ENCODE measurements around the gene LZTFL1. TPM values are rescaled to one million over a fixed set of nuclear protein-coding genes. Genes with fewer than 3 reads are reported as not detected.

Gene LZTFL1
- total and polyA plus RNA-seq, 12 donors = 2.6 to 12.2 (median 7.6) TPM

DNA sequence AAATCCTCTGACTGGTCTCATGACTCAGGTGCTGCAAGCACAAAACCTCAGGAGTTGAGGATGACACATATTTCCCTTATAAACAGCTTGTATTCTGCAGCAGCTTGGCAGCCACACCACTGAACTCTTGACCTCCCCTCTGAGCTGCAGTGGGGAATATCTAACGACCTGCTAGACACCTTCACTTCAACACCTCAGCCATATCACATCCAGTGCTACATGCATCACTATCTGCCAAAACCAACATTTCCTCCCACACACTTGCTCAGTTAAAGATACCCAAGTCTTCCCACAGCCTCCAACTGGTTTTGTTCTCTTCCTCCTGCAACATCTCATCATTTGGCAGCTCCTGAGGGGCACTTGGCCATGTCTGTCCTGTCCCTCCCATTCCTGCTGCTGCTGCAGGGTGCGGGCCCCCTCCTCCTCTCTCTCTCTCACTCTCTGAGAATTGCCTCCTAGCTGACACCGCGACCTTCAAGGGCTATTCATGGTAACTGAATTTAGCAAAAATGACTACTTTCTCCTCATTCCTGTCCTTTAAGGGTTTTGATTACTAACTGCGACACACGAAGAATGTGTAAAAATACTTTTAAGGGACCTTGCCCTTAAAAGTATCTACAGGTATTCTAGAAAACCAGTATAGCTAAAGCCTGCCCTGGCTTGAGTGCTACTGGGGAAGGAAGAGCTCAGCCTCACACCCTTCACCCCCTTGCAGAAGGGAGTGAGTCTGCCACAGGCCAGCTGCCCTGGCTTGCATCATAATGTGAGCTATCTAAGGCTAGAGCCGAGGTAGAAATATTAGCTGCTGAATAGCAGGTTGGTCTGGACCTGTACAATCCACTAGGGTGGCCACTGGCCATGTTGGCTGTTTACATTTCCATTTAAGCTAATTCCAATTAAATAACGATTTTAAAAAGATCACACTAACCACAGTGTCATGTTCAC, 39.4 kb upstream of the LZTFL1 start:
- intact Hi-C loops (cut with DNase I) = no loop called here
- Histone ChIP-seq H3K36me3 (no peaks in the 10 kb centered on the region), H3K27ac (no peak overlapping the region), H3K9me3 (no peaks in the 10 kb centered on the region), H3K4me1 (peaks cover 0 to 14% (median 8%) of the 10 kb centered on the region in 9 donors), H3K4me3 (no peak overlapping the region), H3K27me3 (peaks cover 0 to 11% (median 0%) of the 10 kb centered on the region in 7 donors)
- TF ChIP-seq, protein P1, sequence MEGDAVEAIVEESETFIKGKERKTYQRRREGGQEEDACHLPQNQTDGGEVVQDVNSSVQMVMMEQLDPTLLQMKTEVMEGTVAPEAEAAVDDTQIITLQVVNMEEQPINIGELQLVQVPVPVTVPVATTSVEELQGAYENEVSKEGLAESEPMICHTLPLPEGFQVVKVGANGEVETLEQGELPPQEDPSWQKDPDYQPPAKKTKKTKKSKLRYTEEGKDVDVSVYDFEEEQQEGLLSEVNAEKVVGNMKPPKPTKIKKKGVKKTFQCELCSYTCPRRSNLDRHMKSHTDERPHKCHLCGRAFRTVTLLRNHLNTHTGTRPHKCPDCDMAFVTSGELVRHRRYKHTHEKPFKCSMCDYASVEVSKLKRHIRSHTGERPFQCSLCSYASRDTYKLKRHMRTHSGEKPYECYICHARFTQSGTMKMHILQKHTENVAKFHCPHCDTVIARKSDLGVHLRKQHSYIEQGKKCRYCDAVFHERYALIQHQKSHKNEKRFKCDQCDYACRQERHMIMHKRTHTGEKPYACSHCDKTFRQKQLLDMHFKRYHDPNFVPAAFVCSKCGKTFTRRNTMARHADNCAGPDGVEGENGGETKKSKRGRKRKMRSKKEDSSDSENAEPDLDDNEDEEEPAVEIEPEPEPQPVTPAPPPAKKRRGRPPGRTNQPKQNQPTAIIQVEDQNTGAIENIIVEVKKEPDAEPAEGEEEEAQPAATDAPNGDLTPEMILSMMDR (IDR thresholded peaks at IDR 0.05) = no peak
- ATAC-seq = peak in 6 of 8 donors; percentile 46 to 75 (median 56)
- no peak for DNase-seq
- WGBS, 2 donors = 32 to 37% methylated on average over 8 of the region's 8 CpGs

DNA sequence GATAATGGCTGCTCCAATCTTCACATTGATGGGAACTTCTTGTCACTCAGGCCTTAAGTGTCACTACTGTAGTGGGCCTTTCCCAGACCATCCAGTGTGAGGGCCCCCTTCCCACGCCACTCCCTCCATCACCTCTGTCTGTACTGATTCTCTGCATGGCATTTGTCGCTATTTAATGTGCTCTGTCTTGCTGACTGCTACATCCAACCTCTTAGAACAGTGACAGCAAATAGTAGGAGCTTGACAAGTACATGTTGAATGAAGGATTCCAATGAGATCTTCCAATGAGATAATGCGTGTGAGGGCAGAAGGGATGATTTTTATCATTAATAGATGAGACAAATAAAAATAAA, 38.8 kb upstream of the LZTFL1 start:
- Histone ChIP-seq H3K27ac (no peak overlapping the region), H3K36me3 (no peaks in the 10 kb centered on the region), H3K9me3 (no peaks in the 10 kb centered on the region), H3K4me1 (peaks cover 0 to 14% (median 8%) of the 10 kb centered on the region in 9 donors), H3K27me3 (peaks cover 0 to 11% (median 0%) of the 10 kb centered on the region in 7 donors), H3K4me3 (no peak overlapping the region)
- 49 to 56% methylated on average over 3 of the region's 3 CpGs for WGBS, 2 donors
- no peak for DNase-seq
- no peak for ATAC-seq
- intact Hi-C loops (cut with DNase I) = no loop called here
- TF ChIP-seq, protein P1 (IDR thresholded peaks at IDR 0.05) = no peak

DNA sequence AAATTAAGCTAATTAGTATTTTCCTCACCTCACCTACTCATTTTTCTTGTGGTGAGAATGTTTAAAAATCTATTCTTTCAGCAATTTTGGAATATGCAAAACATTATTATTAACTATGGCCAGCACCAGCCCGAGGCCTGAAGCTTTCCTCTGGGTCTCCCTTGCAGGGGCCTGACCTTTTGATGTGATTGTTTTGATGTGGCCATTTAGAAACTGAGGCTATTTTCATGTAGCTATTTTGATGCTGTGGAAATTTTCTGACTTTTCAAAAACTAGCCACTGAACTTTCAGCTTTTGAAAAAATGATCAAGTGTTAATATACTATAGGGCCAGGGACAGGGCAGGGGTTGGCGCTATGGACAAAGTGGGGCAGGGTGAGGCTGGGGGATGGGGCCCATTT, 36.2 kb upstream of the LZTFL1 start:
- H3K4me3 ChIP-seq = no peak overlapping the region
- H3K36me3 ChIP-seq = no peaks in the 10 kb centered on the region
- H3K27me3 ChIP-seq = peaks cover 0 to 7% (median 0%) of the 10 kb centered on the region in 7 donors
- peaks cover 0 to 14% (median 8%) of the 10 kb centered on the region in 9 donors for H3K4me1 ChIP-seq
- no peak overlapping the region for H3K27ac ChIP-seq
- peaks cover 0 to 2% (median 0%) of the 10 kb centered on the region in 11 donors for H3K9me3 ChIP-seq
- TF ChIP-seq, protein P1 (IDR thresholded peaks at IDR 0.05) = no peak
- intact Hi-C loops (cut with DNase I) = no loop called here
- no peak for ATAC-seq
- DNase-seq = no peak
- WGBS, 2 donors = 91% methylated on average over 2 of the region's 2 CpGs

DNA sequence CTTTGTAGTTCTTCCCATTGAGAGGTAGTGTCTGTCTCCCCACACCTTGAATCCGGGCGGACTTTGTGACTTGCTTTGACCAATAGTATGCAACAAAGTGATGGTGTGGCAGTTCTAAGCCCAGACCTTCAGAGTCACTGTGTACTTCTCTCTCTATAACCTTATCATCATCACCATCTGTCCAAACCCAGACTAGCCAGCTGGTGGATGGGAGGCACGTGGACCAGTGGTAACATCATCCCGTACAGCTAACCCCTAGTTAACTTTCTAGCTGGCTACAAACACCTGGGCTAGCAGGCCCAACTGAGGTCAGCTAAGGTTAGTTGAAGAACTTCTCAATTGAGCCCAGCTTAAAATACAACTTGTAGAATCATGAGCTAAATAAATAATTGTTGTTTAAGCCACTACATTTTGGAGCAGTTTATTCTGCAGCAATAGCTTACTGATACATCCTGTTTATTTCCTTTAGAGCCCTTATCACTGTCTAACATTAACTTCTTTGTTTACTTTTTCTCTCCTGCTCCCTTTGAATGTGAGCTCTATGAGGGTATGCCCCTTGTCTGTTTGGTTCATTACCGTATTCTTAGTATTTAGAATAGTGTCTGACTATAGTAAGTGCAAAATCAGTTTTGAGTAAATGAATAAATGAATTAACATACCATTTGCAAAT, 32.9 kb upstream of the LZTFL1 start:
- DNase-seq = no peak
- peaks cover 0 to 3% (median 0%) of the 10 kb centered on the region in 7 donors for H3K27me3 ChIP-seq
- no peak overlapping the region for H3K4me3 ChIP-seq
- 76 to 86% methylated on average over 5 of the region's 5 CpGs for WGBS, 2 donors
- H3K27ac ChIP-seq = no peak overlapping the region
- no peaks in the 10 kb centered on the region for H3K4me1 ChIP-seq
- H3K9me3 ChIP-seq = peaks cover 0 to 2% (median 0%) of the 10 kb centered on the region in 11 donors
- ATAC-seq = no peak
- H3K36me3 ChIP-seq = no peaks in the 10 kb centered on the region
- intact Hi-C loops (cut with DNase I) = no loop called here
- TF ChIP-seq, protein P1 (IDR thresholded peaks at IDR 0.05) = no peak

All from heart right ventricle (tissue), 16 donors.